GM23248 (cell line): Measurements from ENCODE around the gene HJV. TPM values are rescaled to one million over a fixed set of nuclear protein-coding genes. Genes with fewer than 3 reads are reported as not detected.

Experiments used
- DNase-seq: peaks from one replicate; pipeline ENCODE4 v3.0.0-alpha.2; 2015
- H2AFZ ChIP-seq: fragments of 200-600 bp; sonication (generic); 2 replicates; pipeline ENCODE4 v1.6.1; 2016; ENCODE audit warnings: antibody characterized with exemption
- H3F3A ChIP-seq: fragments of 200-600 bp; sonication (generic); 2 replicates; pipeline ENCODE4 v1.6.1; 2016; ENCODE audit warnings: mild to moderate bottlenecking, antibody characterized with exemption, mixed run types; ENCODE audit not compliant: insufficient read depth
- H3K27ac ChIP-seq: fragments of 200-600 bp; sonication (generic); 2 replicates; pipeline ENCODE4 v1.5.1; 2016; ENCODE audit warnings: mild to moderate bottlenecking
- H3K27me3 ChIP-seq: fragments of 200-600 bp; sonication (generic); replicated peaks from 2 replicates; pipeline ENCODE4 v1.6.1; 2016; ENCODE audit warnings: mild to moderate bottlenecking; ENCODE audit not compliant: insufficient read depth
- H3K36me3 ChIP-seq: fragments of 200-600 bp; sonication (generic); 2 replicates; pipeline ENCODE4 v1.6.1; 2016; ENCODE audit warnings: low read depth, mild to moderate bottlenecking
- H3K4me1 ChIP-seq: fragments of 200-600 bp; sonication (generic); 2 replicates; pipeline ENCODE4 v1.6.1; 2016; ENCODE audit warnings: mild to moderate bottlenecking; ENCODE audit not compliant: insufficient read depth
- H3K4me2 ChIP-seq: fragments of 200-600 bp; sonication (generic); one replicate; pipeline ENCODE4 v1.6.1; 2016; ENCODE audit warnings: mild to moderate bottlenecking; ENCODE audit not compliant: unreplicated experiment
- H3K4me3 ChIP-seq: fragments of 200-600 bp; sonication (generic); 2 replicates; pipeline ENCODE4 v1.5.1; 2016; ENCODE audit warnings: mild to moderate bottlenecking
- H3K79me2 ChIP-seq: fragments of 200-600 bp; sonication (generic); 2 replicates; pipeline ENCODE4 v1.6.1; 2016; ENCODE audit warnings: mild to moderate bottlenecking; ENCODE audit not compliant: insufficient read depth
- H3K9ac ChIP-seq: fragments of 200-600 bp; sonication (generic); 2 replicates; pipeline ENCODE4 v1.6.1; 2016; ENCODE audit warnings: mild to moderate bottlenecking
- H3K9me2 ChIP-seq: fragments of 200-600 bp; sonication (generic); 2 replicates; pipeline ENCODE4 v1.6.1; 2016; ENCODE audit warnings: mixed run types, mild to moderate bottlenecking, moderate library complexity; ENCODE audit not compliant: insufficient read depth
- H3K9me3 ChIP-seq: fragments of 200-600 bp; sonication (generic); one replicate; pipeline ENCODE4 v1.6.1; 2017; ENCODE audit warnings: low read depth
- H4K20me1 ChIP-seq: fragments of 200-600 bp; sonication (generic); 2 replicates; pipeline ENCODE4 v1.6.0; 2016; ENCODE audit not compliant: insufficient read depth
- EZH2 ChIP-seq: fragments of 200-600 bp; sonication (generic); IDR thresholded peaks from 2 replicates; pipeline ENCODE4 v1.6.1; 2018; ENCODE audit warnings: antibody characterized with exemption, mild to moderate bottlenecking; ENCODE audit not compliant: insufficient read depth, poor library complexity, severe bottlenecking
- EZH2phosphoT487 ChIP-seq: fragments of 200-600 bp; sonication (generic); IDR thresholded peaks from 2 replicates; pipeline ENCODE4 v1.6.1; 2018; ENCODE audit warnings: antibody characterized with exemption, moderate library complexity, mild to moderate bottlenecking, low read depth; ENCODE audit not compliant: insufficient read depth
- WGBS, 2 experiments: methylation state at CpG; one replicate each; pipeline ENCODE4 v1.1.6; 2015 to 2017; ENCODE audit warnings: low lambda C conversion rate in 2 of 2, low coverage in 1 of 2; ENCODE audit errors: missing lambda C conversion rate in 2 of 2; 5-methylcytosine and 5-hydroxymethylcytosine counted together
- in situ Hi-C: fragments of 300-500 bp; cut with MboI; formaldehyde crosslinking; loops from 2 replicates; pipeline ENCODE4 v1.15.0; 2020
- polyA plus RNA-seq: library from polyadenylated mRNA; unstranded; fragments of >200 nt; fragmentation: Nextera tagmentation; extraction: Ambion mirVana; gene quantifications from 2 replicates; pipeline ENCODE4 v1.2.1, GENCODE V29; 2016
- total RNA-seq: library from RNA; depleted of rRNA; stranded (reverse); fragments of >200 nt; shearing (Covaris generic); gene quantifications from 2 replicates; pipeline ENCODE4 v1.2.3, GENCODE V29; 2014

HJV gene
- total and polyA plus RNA-seq, 2 experiments from 2014 or later = not detected

GRCh38 chr1:145985502-145986439, 35.8 kb downstream of the HJV start:
- Histone ChIP-seq H3K36me3 (no peaks in the 10 kb centered on the region), H3K79me2 (no peaks in the 10 kb centered on the region), H3K4me3 (peak overlapping the region; percentile 54; the same call in 1 of the 2 replicates), H2AFZ (peak overlapping the region; percentile 87), H4K20me1 (no peaks in the 10 kb centered on the region), H3K27me3 (no peaks in the 10 kb centered on the region), H3K27ac (peak overlapping the region; percentile 52), H3K4me2 (peak overlapping the region; percentile 79), H3K9ac (peak overlapping the region; percentile 29; the same call in 1 of the 2 replicates), H3K9me3 (no peaks in the 10 kb centered on the region), H3K4me1 (peaks cover 13% of the 10 kb centered on the region), H3K9me2 (no peaks in the 10 kb centered on the region), H3F3A (peaks cover 24% of the 10 kb centered on the region)
- DNase-seq = peak; percentile 54
- 38 to 40% methylated on average over 15 of the region's 15 CpGs for WGBS, 2 experiments
- in situ Hi-C loops = no loop called here
- TF ChIP-seq EZH2 = no peak
- TF ChIP-seq EZH2phosphoT487 = no peak

- H3K27ac ChIP-seq = peak overlapping the region; percentile 52
- no peaks in the 10 kb centered on the region for H3K9me2 ChIP-seq
- H3K9ac ChIP-seq = peak overlapping the region; percentile 29; the same call in 1 of the 2 replicates
- 75 to 77% methylated on average over 2 of the region's 2 CpGs for whole genome bisulfite sequencing, 2 experiments
- no peaks in the 10 kb centered on the region for H3K79me2 ChIP-seq
- peak overlapping the region; percentile 87 for H2AFZ ChIP-seq
- H3F3A ChIP-seq = peaks cover 24% of the 10 kb centered on the region; the same call in 1 of the 2 replicates
- H4K20me1 ChIP-seq = no peaks in the 10 kb centered on the region
- no peaks in the 10 kb centered on the region for H3K36me3 ChIP-seq
- H3K27me3 ChIP-seq = no peaks in the 10 kb centered on the region
- no peak for DNase-seq
- peak overlapping the region; percentile 79 for H3K4me2 ChIP-seq
- no peaks in the 10 kb centered on the region for H3K9me3 ChIP-seq
- in situ Hi-C loops = no loop called here
- peaks cover 18% of the 10 kb centered on the region for H3K4me1 ChIP-seq
- TF ChIP-seq EZH2phosphoT487 (no peak), EZH2 (no peak)
- H3K4me3 ChIP-seq = peak overlapping the region; percentile 54; the same call in 1 of the 2 replicates
Measured at GRCh38 chr1:145985129-145985501, 36.4 kb downstream of the HJV start.

GRCh38 chr1:145983960-145984830, 37.3 kb downstream of the HJV start:
- DNase-seq = peak; percentile 40
- no peaks in the 10 kb centered on the region for H4K20me1 ChIP-seq
- H3F3A ChIP-seq = peaks cover 30% of the 10 kb centered on the region
- no peak overlapping the region for H3K4me3 ChIP-seq
- H3K27me3 ChIP-seq = no peaks in the 10 kb centered on the region
- no peaks in the 10 kb centered on the region for H3K9me2 ChIP-seq
- H3K9me3 ChIP-seq = no peaks in the 10 kb centered on the region
- WGBS, 2 experiments = 72 to 74% methylated on average over 12 of the region's 12 CpGs
- 0 out of 2 replicates have a peak overlapping the region, but pooled peaks have one; percentile 44 for H2AFZ ChIP-seq
- H3K36me3 ChIP-seq = no peaks in the 10 kb centered on the region
- H3K27ac ChIP-seq = no peak overlapping the region; the same call in 1 of the 2 replicates
- H3K4me2 ChIP-seq = no peak overlapping the region
- in situ Hi-C loops = no loop called here
- H3K4me1 ChIP-seq = peaks cover 24% of the 10 kb centered on the region
- H3K9ac ChIP-seq = no peak overlapping the region
- no peak for TF ChIP-seq EZH2phosphoT487
- TF ChIP-seq EZH2 = no peak
- no peaks in the 10 kb centered on the region for H3K79me2 ChIP-seq

- Histone ChIP-seq H4K20me1 (no peaks in the 10 kb centered on the region), H3K4me3 (no peak overlapping the region), H3K27ac (no peak overlapping the region), H3K27me3 (no peaks in the 10 kb centered on the region), H3K79me2 (no peaks in the 10 kb centered on the region), H3F3A (peaks cover 40% of the 10 kb centered on the region), H3K36me3 (no peaks in the 10 kb centered on the region), H2AFZ (no peak overlapping the region), H3K4me2 (no peak overlapping the region), H3K9ac (no peak overlapping the region), H3K9me2 (no peaks in the 10 kb centered on the region), H3K9me3 (no peaks in the 10 kb centered on the region), H3K4me1 (peaks cover 34% of the 10 kb centered on the region)
- in situ Hi-C loops = no loop called here
- 94 to 95% methylated on average over 1 of the region's 1 CpG for WGBS, 2 experiments
- DNase-seq = no peak
- TF ChIP-seq EZH2 (no peak), EZH2phosphoT487 (no peak)
Measured at GRCh38 chr1:145983206-145983675, 38.3 kb downstream of the HJV start.
